ENCODE results near the gene OTUD7B. TPM values are rescaled to one million over a fixed set of nuclear protein-coding genes. Genes with fewer than 3 reads are reported as not detected.

Gene OTUD7B
- total RNA-seq, 1 experiment from 2014 or later: 19.6 TPM

DNA sequence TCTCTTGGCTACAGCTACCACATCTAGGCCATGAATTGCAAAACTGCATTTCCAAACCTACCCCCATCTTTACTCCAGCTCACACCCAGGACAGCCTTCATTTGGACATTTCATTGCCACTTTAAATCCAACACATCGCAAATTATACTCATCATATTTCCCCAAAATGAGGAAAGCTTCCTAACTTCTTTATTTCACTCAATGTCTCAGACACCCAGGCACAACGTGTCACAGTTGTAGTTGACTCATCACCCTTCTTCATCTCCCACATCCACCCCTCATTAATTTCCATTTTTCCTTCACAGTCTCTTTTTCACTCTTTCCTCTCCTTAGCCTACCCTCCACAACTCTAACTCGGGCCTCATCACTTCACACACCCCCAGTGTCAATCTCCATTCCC lies 6.7 kb downstream of the OTUD7B start:
- ChIA-PET CTCF (no interaction called here), POLR2A (no interaction called here)
- Mint-ChIP-seq H3K27me3 (ENCODE audit: insufficient read depth, unreplicated experiment) (no peaks in the 10 kb centered on the region), H3K36me3 (ENCODE audit: insufficient read depth, unreplicated experiment) (peaks cover 13% of the 10 kb centered on the region), H3K9me3 (ENCODE audit: unreplicated experiment) (no peaks in the 10 kb centered on the region), H3K27ac (ENCODE audit: unreplicated experiment) (no peak overlapping the region), H3K4me1 (ENCODE audit: low read depth, unreplicated experiment) (peaks cover 29% of the 10 kb centered on the region), H3K4me3 (ENCODE audit: unreplicated experiment) (no peak overlapping the region)
- no peak for DNase-seq
- TF ChIP-seq, protein P1, sequence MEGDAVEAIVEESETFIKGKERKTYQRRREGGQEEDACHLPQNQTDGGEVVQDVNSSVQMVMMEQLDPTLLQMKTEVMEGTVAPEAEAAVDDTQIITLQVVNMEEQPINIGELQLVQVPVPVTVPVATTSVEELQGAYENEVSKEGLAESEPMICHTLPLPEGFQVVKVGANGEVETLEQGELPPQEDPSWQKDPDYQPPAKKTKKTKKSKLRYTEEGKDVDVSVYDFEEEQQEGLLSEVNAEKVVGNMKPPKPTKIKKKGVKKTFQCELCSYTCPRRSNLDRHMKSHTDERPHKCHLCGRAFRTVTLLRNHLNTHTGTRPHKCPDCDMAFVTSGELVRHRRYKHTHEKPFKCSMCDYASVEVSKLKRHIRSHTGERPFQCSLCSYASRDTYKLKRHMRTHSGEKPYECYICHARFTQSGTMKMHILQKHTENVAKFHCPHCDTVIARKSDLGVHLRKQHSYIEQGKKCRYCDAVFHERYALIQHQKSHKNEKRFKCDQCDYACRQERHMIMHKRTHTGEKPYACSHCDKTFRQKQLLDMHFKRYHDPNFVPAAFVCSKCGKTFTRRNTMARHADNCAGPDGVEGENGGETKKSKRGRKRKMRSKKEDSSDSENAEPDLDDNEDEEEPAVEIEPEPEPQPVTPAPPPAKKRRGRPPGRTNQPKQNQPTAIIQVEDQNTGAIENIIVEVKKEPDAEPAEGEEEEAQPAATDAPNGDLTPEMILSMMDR (IDR thresholded peaks at IDR 0.05; ENCODE audit: insufficient read depth in 1 of 2, low read depth in 1 of 2, low read length in 1 of 2, severe bottlenecking in 1 of 2, unreplicated experiment in 1 of 2): no peak
- Histone ChIP-seq H3K9me3 (no peaks in the 10 kb centered on the region), H3K4me1 (peaks cover 24% of the 10 kb centered on the region), H3K4me3 (ENCODE audit: low read depth, low read length) (no peak overlapping the region), H3K36me3 (ENCODE audit: control insufficient read depth, insufficient read depth, low read length) (no peaks in the 10 kb centered on the region), H3K27me3 (replicated peaks; ENCODE audit: control insufficient read depth, insufficient read depth, low read length) (no peaks in the 10 kb centered on the region)
- intact Hi-C loops (cut with micrococcal nuclease; ENCODE audit: unreplicated experiment): no loop called here
- BruUV-seq (replicated peaks): no TSS peak

- POLR2A ChIA-PET: interaction anchor here (0.5 kb wide), 1 partner anchor 577 kb away, joined by 3 read pairs; the partner anchor contains the start of gene MCL1
- H3K27ac Mint-ChIP-seq (ENCODE audit: unreplicated experiment): no peak overlapping the region
- Histone ChIP-seq H3K36me3 (ENCODE audit: control insufficient read depth, insufficient read depth, low read length) (no peaks in the 10 kb centered on the region), H3K27me3 (replicated peaks; ENCODE audit: control insufficient read depth, insufficient read depth, low read length) (no peaks in the 10 kb centered on the region), H3K9me3 (no peaks in the 10 kb centered on the region), H3K4me1 (peaks cover 17% of the 10 kb centered on the region), H3K4me3 (ENCODE audit: low read depth, low read length) (no peak overlapping the region)
- peaks cover 12% of the 10 kb centered on the region for H3K36me3 Mint-ChIP-seq (ENCODE audit: insufficient read depth, unreplicated experiment)
- TF ChIP-seq, protein P1 (IDR thresholded peaks at IDR 0.05; ENCODE audit: insufficient read depth in 1 of 2, low read depth in 1 of 2, low read length in 1 of 2, severe bottlenecking in 1 of 2, unreplicated experiment in 1 of 2): no peak
- no peaks in the 10 kb centered on the region for H3K27me3 Mint-ChIP-seq (ENCODE audit: insufficient read depth, unreplicated experiment)
- peaks cover 35% of the 10 kb centered on the region for H3K4me1 Mint-ChIP-seq (ENCODE audit: low read depth, unreplicated experiment)
- no peak for DNase-seq
- H3K9me3 Mint-ChIP-seq (ENCODE audit: unreplicated experiment): no peaks in the 10 kb centered on the region
- CTCF ChIA-PET: no interaction called here
- no peak overlapping the region for H3K4me3 Mint-ChIP-seq (ENCODE audit: unreplicated experiment)
- intact Hi-C loops (cut with micrococcal nuclease; ENCODE audit: unreplicated experiment): no loop called here
- no TSS peak for BruUV-seq (replicated peaks)
Measured at GRCh38 chr1:150002217-150002616, 8.3 kb downstream of the OTUD7B start.

GRCh38 chr1:150001415-150001814 lies 9.1 kb downstream of the OTUD7B start:
- intact Hi-C loops (cut with micrococcal nuclease; ENCODE audit: unreplicated experiment): no loop called here
- CTCF ChIA-PET: no interaction called here
- no peak overlapping the region for H3K27ac Mint-ChIP-seq (ENCODE audit: unreplicated experiment)

More at GRCh38 chr1:150001415-150001814, 9.1 kb downstream of the OTUD7B start:
- no peaks in the 10 kb centered on the region for H3K27me3 Mint-ChIP-seq (ENCODE audit: insufficient read depth, unreplicated experiment)
- peaks cover 28% of the 10 kb centered on the region for H3K4me1 Mint-ChIP-seq (ENCODE audit: low read depth, unreplicated experiment)
- TF ChIP-seq, protein P1 (IDR thresholded peaks at IDR 0.05; ENCODE audit: insufficient read depth in 1 of 2, low read depth in 1 of 2, low read length in 1 of 2, severe bottlenecking in 1 of 2, unreplicated experiment in 1 of 2): no peak
- H3K36me3 Mint-ChIP-seq (ENCODE audit: insufficient read depth, unreplicated experiment): peaks cover 5% of the 10 kb centered on the region
- no peak overlapping the region for H3K4me3 ChIP-seq (ENCODE audit: low read depth, low read length)
- POLR2A ChIA-PET: no interaction called here
- H3K9me3 Mint-ChIP-seq (ENCODE audit: unreplicated experiment): no peaks in the 10 kb centered on the region
- H3K9me3 ChIP-seq: no peaks in the 10 kb centered on the region
- no TSS peak for BruUV-seq (replicated peaks)
- H3K36me3 ChIP-seq (ENCODE audit: control insufficient read depth, insufficient read depth, low read length): no peaks in the 10 kb centered on the region
- no peaks in the 10 kb centered on the region for H3K27me3 ChIP-seq (replicated peaks; ENCODE audit: control insufficient read depth, insufficient read depth, low read length)
- DNase-seq: no peak
- peaks cover 21% of the 10 kb centered on the region for H3K4me1 ChIP-seq
- H3K4me3 Mint-ChIP-seq (ENCODE audit: unreplicated experiment): no peak overlapping the region
